GM12873 (cell line): ENCODE data around the gene ZNF319.

Source experiments
- CTCF ChIP-seq: IDR thresholded peaks from 2 replicates; pipeline ENCODE4 v1.5.1; 2012; ENCODE audit warnings: low read depth, mild to moderate bottlenecking, moderate library complexity, low read length, control low read depth; ENCODE audit not compliant: insufficient read depth; ENCODE audit errors: missing control alignments

Gene ZNF319

GRCh38 chr16:58035356-58036170 is 35.1 kb upstream of the ZNF319 start:
- TF ChIP-seq CTCF: no peak

- no peak for TF ChIP-seq CTCF
Observed at GRCh38 chr16:58034774-58035173, 34.3 kb upstream of the ZNF319 start.

- TF ChIP-seq CTCF: no peak
Observed at GRCh38 chr16:58034128-58034685, 33.7 kb upstream of the ZNF319 start.

- no peak for TF ChIP-seq CTCF
Observed at GRCh38 chr16:58032710-58033293, 32.3 kb upstream of the ZNF319 start.

- no peak for TF ChIP-seq CTCF
Observed at GRCh38 chr16:58031016-58031800, 30.7 kb upstream of the ZNF319 start.

GRCh38 chr16:58030136-58030840 is 29.8 kb upstream of the ZNF319 start:
- no peak for TF ChIP-seq CTCF
